Naive thymus-derived CD4-positive, alpha-beta T cell (primary cell): ENCODE data around the gene SIX3. TPM values are rescaled to one million over a fixed set of nuclear protein-coding genes. Genes with fewer than 3 reads are reported as not detected.

Experiments used
- ATAC-seq: fragments of 150-1000 bp; cut with Tn5 transposase; 2 replicates; pipeline ENCODE4 v1.10.0; 2021; ENCODE audit warnings: mild to moderate bottlenecking, moderate library complexity
- CTCF ChIA-PET: fragments of 350-600 bp; sonication (Branson Sonifier 250); formaldehyde crosslinking; loops from one replicate; lab custom pipeline; 2021; ENCODE audit warnings: antibody characterized with exemption; lab: Charles Lee
- POLR2A ChIA-PET: fragments of 350-600 bp; sonication (Branson Sonifier 250); formaldehyde crosslinking; loops from one replicate; lab custom pipeline; 2021; ENCODE audit warnings: antibody characterized with exemption, inconsistent platforms; lab: Charles Lee
- DNase-seq, 9 donors: peaks; one replicate each; pipeline versions ENCODE4 v3.0.0 to v3.0.0-alpha.2; 2020 to 2022; ENCODE audit warnings: mixed read lengths in 1 of 9
- H3K27ac ChIP-seq: one replicate; pipeline ENCODE4 v1.7.0; 2013; ENCODE audit warnings: mild to moderate bottlenecking, low read depth, low read length, moderate library complexity
- H3K27me3 ChIP-seq, 2 donors: one replicate each; pipeline ENCODE4 v1.7.0; 2013; ENCODE audit warnings: low read length in 2 of 2, mild to moderate bottlenecking in 2 of 2, moderate library complexity in 2 of 2; ENCODE audit not compliant: control insufficient read depth in 2 of 2, insufficient read depth in 2 of 2
- H3K36me3 ChIP-seq, 3 experiments: 1 replicate in 2 of 3; 2 replicates in 1 of 3; pipeline ENCODE4 v1.7.0; 2013; ENCODE audit warnings: low read length in 3 of 3, mild to moderate bottlenecking in 3 of 3, moderate library complexity in 1 of 3; ENCODE audit not compliant: insufficient read depth in 3 of 3, control insufficient read depth in 2 of 3
- H3K4me1 ChIP-seq, 2 donors: one replicate each; pipeline ENCODE4 v1.7.0; 2013; ENCODE audit warnings: low read length in 2 of 2, mild to moderate bottlenecking in 2 of 2, moderate library complexity in 1 of 2; ENCODE audit not compliant: control insufficient read depth in 2 of 2, insufficient read depth in 2 of 2
- H3K4me3 ChIP-seq: 2 replicates; pipeline ENCODE4 v1.7.0; 2013; ENCODE audit warnings: mild to moderate bottlenecking, low read length
- H3K9me3 ChIP-seq, 3 experiments: 1 replicate in 2 of 3; 2 replicates in 1 of 3; pipeline ENCODE4 v1.7.0; 2013; ENCODE audit warnings: low read length in 3 of 3; ENCODE audit not compliant: control insufficient read depth in 2 of 3
- H3K27ac Mint-ChIP-seq, 9 donors: one replicate each; pipeline ENCODE4 v1.8.0; 2020 to 2022; ENCODE audit warnings: mixed read lengths in 9 of 9, mild to moderate bottlenecking in 8 of 9, moderate library complexity in 5 of 9, inconsistent platforms in 2 of 9
- H3K27me3 Mint-ChIP-seq, 5 donors: one replicate each; pipeline ENCODE4 v1.8.0; 2021 to 2022; ENCODE audit warnings: mixed read lengths in 5 of 5, mild to moderate bottlenecking in 1 of 5
- H3K36me3 Mint-ChIP-seq, 5 donors: one replicate each; pipeline ENCODE4 v1.8.0; 2020 to 2022; ENCODE audit warnings: mixed read lengths in 5 of 5, mild to moderate bottlenecking in 3 of 5, inconsistent platforms in 1 of 5
- H3K4me1 Mint-ChIP-seq, 7 donors: one replicate each; pipeline ENCODE4 v1.8.0; 2020 to 2022; ENCODE audit warnings: mixed read lengths in 7 of 7, mild to moderate bottlenecking in 3 of 7, inconsistent platforms in 1 of 7
- H3K4me3 Mint-ChIP-seq, 10 donors: one replicate each; pipeline ENCODE4 v1.8.0; 2020 to 2022; ENCODE audit warnings: mild to moderate bottlenecking in 10 of 10, mixed read lengths in 10 of 10, moderate library complexity in 6 of 10, inconsistent platforms in 2 of 10
- H3K9me3 Mint-ChIP-seq, 11 donors: one replicate each; pipeline ENCODE4 v1.8.0; 2020 to 2022; ENCODE audit warnings: mixed read lengths in 11 of 11, mild to moderate bottlenecking in 4 of 11, inconsistent platforms in 1 of 11, moderate library complexity in 1 of 11
- intact Hi-C, 2 donors: fragments of 100-400 bp; cut with micrococcal nuclease; formaldehyde crosslinking; loops; one replicate each; pipeline ENCODE4 v1.15.1; 2023
- polyA plus RNA-seq, 2 donors: library from polyadenylated mRNA; unstranded; fragments of 300-500 nt; fragmentation: Illumina TruSeq; gene quantifications; one replicate each; pipeline ENCODE4 v1.2.3, GENCODE V29; 2021
- total RNA-seq, 6 experiments: library from RNA in 5 of 6; stranded (reverse) in 5 of 6; gene quantifications; 1 replicate in 5 of 6; 2 replicates in 1 of 6; pipeline ENCODE4 v1.2.3 and lab custom pipeline; 2021 to 2026

SIX3 gene
- total and polyA plus RNA-seq, 7 experiments from 2014 or later, result not detected

- Mint-ChIP-seq H3K9me3 (no peaks in the 10 kb centered on the region), H3K4me3 (peak overlapping the region in 2 of 10 donors; percentile 35 to 42), H3K27me3 (peaks cover 49 to 84% (median 68%) of the 10 kb centered on the region in 5 donors), H3K27ac (peak overlapping the region in 1 of 9 donors; percentile 68), H3K4me1 (peaks cover 10 to 54% (median 37%) of the 10 kb centered on the region in 7 donors), H3K36me3 (no peaks in the 10 kb centered on the region)
- no peaks in the 10 kb centered on the region for H3K36me3 ChIP-seq
- no peak for ATAC-seq
- H3K27me3 ChIP-seq, result peaks cover 9% of the 10 kb centered on the region in 2 donors
- ChIA-PET POLR2A (no interaction called here), CTCF (no interaction called here)
- H3K9me3 ChIP-seq, result no peaks in the 10 kb centered on the region
- no peak overlapping the region for H3K4me3 ChIP-seq
- intact Hi-C loops, result loop anchor here in 1 of 2 donors (5.0 kb wide), 1 partner anchor 238 kb away; no protein-coding TSS in a partner anchor
- DNase-seq, result no peak
- H3K27ac ChIP-seq, result no peak overlapping the region
- no peaks in the 10 kb centered on the region for H3K4me1 ChIP-seq
Observed at GRCh38 chr2:44934038-44934982, 7.2 kb upstream of the SIX3 start.

DNA sequence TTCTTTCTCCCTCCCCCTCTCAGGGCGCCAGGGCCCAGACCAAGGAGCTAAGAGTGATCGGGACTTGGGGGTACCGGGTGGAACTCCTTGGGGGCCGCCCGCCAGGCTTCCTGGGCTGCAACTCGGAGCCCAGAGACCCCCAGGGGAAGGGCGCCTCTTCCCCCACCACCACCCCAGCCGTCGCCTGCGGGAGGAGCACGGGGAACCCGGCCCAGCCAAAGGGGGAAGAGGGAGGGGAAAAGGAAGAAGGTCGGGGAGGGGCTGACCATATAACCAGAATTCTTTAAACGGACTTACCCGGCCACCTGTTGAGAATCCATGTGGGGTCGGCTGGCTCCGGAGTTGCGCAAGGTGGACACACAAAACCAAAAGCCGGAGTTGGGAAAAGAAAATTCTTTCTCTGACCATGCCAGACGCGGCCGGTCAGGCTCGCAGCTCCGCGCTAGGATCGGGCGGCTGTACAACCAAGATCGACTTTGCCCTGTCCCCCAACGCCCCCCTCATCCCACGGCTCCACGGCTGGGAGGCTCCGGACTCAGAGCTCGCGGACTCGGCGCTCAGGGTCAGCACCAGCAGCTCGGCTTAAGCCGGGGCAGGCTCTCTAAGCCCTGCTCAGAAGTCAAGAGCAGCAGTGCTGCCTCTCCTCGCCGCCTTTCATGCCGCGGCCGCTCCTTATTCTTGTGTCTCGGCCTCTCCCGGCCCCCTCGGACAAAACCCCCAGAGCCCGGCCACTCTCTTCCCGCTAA is 6.3 kb upstream of the SIX3 start:
- intact Hi-C loops, result loop anchor here in 1 of 2 donors (5.0 kb wide), 1 partner anchor 237 kb away; no protein-coding TSS in a partner anchor
- Histone ChIP-seq H3K27me3 (peaks cover 9% of the 10 kb centered on the region in 2 donors), H3K27ac (no peak overlapping the region), H3K36me3 (no peaks in the 10 kb centered on the region), H3K4me1 (no peaks in the 10 kb centered on the region), H3K4me3 (no peak overlapping the region), H3K9me3 (no peaks in the 10 kb centered on the region)
- H3K27ac Mint-ChIP-seq, result no peak overlapping the region
- peaks cover 54 to 86% (median 71%) of the 10 kb centered on the region in 5 donors for H3K27me3 Mint-ChIP-seq
- H3K4me3 Mint-ChIP-seq, result peak overlapping the region in 1 of 10 donors; percentile 30
- DNase-seq, result no peak
- ATAC-seq, result no peak
- ChIA-PET CTCF (no interaction called here), POLR2A (no interaction called here)
- H3K9me3 Mint-ChIP-seq, result no peaks in the 10 kb centered on the region
- peaks cover 0 to 2% (median 0%) of the 10 kb centered on the region in 5 donors for H3K36me3 Mint-ChIP-seq
- H3K4me1 Mint-ChIP-seq, result peaks cover 8 to 57% (median 39%) of the 10 kb centered on the region in 7 donors

GRCh38 chr2:44935729-44936098 is 5.8 kb upstream of the SIX3 start:
- peak overlapping the region in 1 of 10 donors; percentile 52 for H3K4me3 Mint-ChIP-seq
- H3K27me3 Mint-ChIP-seq, result peaks cover 54 to 86% (median 71%) of the 10 kb centered on the region in 5 donors
- H3K4me3 ChIP-seq, result no peak overlapping the region
- peaks cover 0 to 2% (median 0%) of the 10 kb centered on the region in 5 donors for H3K36me3 Mint-ChIP-seq
- no peak for ATAC-seq
- H3K9me3 Mint-ChIP-seq, result no peaks in the 10 kb centered on the region
- ChIA-PET POLR2A (no interaction called here), CTCF (no interaction called here)
- H3K4me1 ChIP-seq, result no peaks in the 10 kb centered on the region
- H3K9me3 ChIP-seq, result no peaks in the 10 kb centered on the region
- intact Hi-C loops, result no loop called here
- H3K36me3 ChIP-seq, result no peaks in the 10 kb centered on the region
- H3K27ac ChIP-seq, result no peak overlapping the region
- DNase-seq, result no peak
- H3K4me1 Mint-ChIP-seq, result peaks cover 3 to 57% (median 39%) of the 10 kb centered on the region in 7 donors
- no peak overlapping the region for H3K27ac Mint-ChIP-seq
- H3K27me3 ChIP-seq, result peaks cover 4 to 9% of the 10 kb centered on the region in 2 donors

GRCh38 chr2:44936275-44936674 is 5.2 kb upstream of the SIX3 start:
- Mint-ChIP-seq H3K36me3 (peaks cover 0 to 2% (median 0%) of the 10 kb centered on the region in 5 donors), H3K27me3 (peaks cover 51 to 86% (median 71%) of the 10 kb centered on the region in 5 donors), H3K4me3 (peak overlapping the region in 4 of 10 donors; percentile 37 to 78 (median 61)), H3K27ac (no peak overlapping the region), H3K4me1 (peaks cover 6 to 57% (median 39%) of the 10 kb centered on the region in 7 donors), H3K9me3 (no peaks in the 10 kb centered on the region)
- intact Hi-C loops, result no loop called here
- POLR2A ChIA-PET, result no interaction called here
- Histone ChIP-seq H3K27ac (no peak overlapping the region), H3K36me3 (no peaks in the 10 kb centered on the region), H3K9me3 (no peaks in the 10 kb centered on the region), H3K4me1 (no peaks in the 10 kb centered on the region), H3K4me3 (no peak overlapping the region), H3K27me3 (peaks cover 4 to 9% of the 10 kb centered on the region in 2 donors)
- ATAC-seq (no peak), DNase-seq (no peak)
- CTCF ChIA-PET, result no interaction called here

GRCh38 chr2:44936715-44937687 is 4.5 kb upstream of the SIX3 start:
- CTCF ChIA-PET, result no interaction called here
- Mint-ChIP-seq H3K4me1 (peaks cover 13 to 58% (median 36%) of the 10 kb centered on the region in 7 donors), H3K9me3 (peaks cover 0 to 1% (median 0%) of the 10 kb centered on the region in 11 donors), H3K27me3 (peaks cover 51 to 86% (median 70%) of the 10 kb centered on the region in 5 donors), H3K4me3 (peak overlapping the region in 9 of 10 donors; percentile 37 to 78 (median 58)), H3K27ac (peak overlapping the region in 1 of 9 donors; percentile 9), H3K36me3 (peaks cover 0 to 2% (median 0%) of the 10 kb centered on the region in 5 donors)
- Histone ChIP-seq H3K4me1 (no peaks in the 10 kb centered on the region), H3K36me3 (no peaks in the 10 kb centered on the region), H3K27ac (no peak overlapping the region), H3K27me3 (peaks cover 4 to 9% of the 10 kb centered on the region in 2 donors), H3K4me3 (no peak overlapping the region), H3K9me3 (no peaks in the 10 kb centered on the region)
- POLR2A ChIA-PET, result no interaction called here
- DNase-seq (no peak), ATAC-seq (no peak)
- intact Hi-C loops, result no loop called here
